ENCODE measurements around the gene ARHGAP9.
"Not testable (repeated sequence)": the region's sequence is repeated elsewhere in the genome, so short reads cannot be mapped to it uniquely, and the experiment has no call there.

The ARHGAP9 gene

GRCh38 chr12:57479376-57480115, at the start of gene ARHGAP9:
Gene ARHGAP9 (minus strand): TSS chr12:57479866. CDS start chr12:57479406, 460 bp downstream.
- DNase-seq: no peak

DNA sequence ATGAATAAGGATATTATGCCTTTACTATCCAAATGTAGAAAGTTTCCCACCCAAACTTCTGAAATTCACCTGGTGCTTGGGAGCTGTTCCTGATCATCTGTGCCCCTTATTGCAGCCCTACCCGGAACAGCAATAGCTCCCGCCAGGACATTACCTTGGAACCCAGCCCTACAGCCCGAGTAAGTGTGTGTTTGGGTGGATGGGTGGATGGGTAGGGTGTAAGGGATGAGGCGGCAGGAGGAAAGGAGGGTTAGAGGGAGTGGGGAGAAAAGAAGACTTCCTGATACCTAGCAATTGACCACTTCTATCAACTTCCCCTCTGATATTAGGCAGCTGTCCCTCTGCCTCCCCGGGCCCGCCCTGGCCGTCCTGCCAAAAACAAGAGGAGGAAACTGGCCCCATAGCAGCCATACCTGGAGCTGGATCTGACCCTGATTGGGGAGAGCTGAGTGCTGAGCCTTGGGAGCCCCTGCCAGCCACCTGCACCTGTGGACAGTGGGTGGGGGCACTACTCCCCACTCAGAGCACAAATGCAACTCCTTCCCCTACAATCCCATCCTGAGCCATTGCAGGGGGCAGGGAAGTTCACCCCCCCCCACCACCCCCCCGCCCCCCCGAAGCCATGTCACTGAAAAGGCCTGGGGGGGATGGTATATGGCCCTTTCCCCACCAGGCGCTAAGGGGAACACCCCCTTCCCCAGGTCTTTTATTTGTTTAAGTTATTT, 49.3 kb upstream of the ARHGAP9 start:
- DNase-seq: no peak

DNA sequence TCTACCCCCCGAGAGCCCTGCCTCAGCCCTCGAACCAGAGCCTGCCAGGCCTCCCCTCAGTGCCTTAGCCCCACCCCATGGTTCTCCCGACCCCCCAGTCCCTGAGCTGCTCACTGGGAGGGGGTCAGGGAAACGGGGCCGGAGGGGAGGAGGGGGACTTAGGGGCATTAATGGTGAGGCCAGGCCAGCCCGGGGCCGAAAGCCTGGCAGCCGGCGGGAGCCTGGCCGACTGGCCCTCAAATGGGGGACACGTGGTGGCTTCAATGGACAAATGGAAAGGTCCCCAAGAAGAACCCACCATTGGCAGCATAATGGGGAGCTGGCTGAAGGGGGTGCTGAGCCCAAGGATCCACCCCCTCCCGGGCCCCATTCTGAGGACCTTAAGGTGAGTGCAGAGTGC, 48.5 kb upstream of the ARHGAP9 start:
- no peak for DNase-seq

DNA sequence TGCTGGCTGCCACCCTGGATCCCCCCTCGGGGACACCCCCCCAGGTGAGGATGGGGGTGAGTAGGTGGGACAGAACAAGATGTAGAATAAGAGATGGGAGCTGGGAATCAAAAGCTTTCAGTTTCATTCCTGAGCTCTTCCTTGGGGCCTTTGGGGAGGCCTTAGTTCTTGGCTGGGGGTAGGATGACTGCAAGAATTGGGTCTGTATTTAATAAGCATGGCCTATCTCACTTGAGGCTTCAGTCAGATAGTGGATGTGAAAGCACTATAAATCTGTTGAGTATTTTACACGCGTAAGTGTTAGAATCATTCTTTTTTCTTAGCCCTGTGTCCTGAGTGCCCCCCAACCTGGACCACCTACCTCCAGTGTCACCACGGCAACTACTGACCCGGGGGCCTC, 47.5 kb upstream of the ARHGAP9 start:
- no peak for DNase-seq

DNA sequence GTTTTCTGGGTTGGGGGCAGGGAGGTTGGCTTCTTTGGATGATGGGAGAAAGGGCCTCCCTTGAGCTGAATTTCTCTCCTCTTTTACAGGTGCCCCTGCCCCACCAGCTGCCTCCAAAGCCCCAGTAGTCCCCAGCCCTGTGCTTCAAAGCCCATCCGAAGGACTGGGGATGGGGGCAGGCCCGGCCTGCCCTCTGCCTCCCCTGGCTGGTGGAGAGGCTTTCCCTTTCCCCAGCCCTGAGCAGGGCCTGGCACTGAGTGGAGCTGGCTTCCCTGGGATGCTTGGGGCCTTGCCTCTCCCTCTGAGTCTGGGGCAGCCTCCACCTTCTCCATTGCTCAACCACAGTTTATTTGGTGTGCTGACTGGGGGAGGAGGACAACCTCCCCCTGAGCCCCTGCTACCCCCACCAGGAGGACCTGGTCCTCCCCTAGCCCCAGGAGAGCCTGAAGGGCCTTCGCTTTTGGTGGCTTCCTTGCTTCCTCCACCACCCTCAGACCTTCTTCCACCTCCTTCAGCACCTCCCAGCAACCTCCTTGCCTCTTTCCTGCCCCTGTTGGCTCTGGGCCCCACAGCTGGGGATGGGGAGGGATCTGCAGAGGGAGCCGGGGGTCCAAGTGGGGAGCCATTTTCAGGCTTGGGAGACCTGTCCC, 46.9 kb upstream of the ARHGAP9 start:
- DNase-seq: no peak

GRCh38 chr12:57525615-57526383, 46.1 kb upstream of the ARHGAP9 start:
- DNase-seq: no peak

DNA sequence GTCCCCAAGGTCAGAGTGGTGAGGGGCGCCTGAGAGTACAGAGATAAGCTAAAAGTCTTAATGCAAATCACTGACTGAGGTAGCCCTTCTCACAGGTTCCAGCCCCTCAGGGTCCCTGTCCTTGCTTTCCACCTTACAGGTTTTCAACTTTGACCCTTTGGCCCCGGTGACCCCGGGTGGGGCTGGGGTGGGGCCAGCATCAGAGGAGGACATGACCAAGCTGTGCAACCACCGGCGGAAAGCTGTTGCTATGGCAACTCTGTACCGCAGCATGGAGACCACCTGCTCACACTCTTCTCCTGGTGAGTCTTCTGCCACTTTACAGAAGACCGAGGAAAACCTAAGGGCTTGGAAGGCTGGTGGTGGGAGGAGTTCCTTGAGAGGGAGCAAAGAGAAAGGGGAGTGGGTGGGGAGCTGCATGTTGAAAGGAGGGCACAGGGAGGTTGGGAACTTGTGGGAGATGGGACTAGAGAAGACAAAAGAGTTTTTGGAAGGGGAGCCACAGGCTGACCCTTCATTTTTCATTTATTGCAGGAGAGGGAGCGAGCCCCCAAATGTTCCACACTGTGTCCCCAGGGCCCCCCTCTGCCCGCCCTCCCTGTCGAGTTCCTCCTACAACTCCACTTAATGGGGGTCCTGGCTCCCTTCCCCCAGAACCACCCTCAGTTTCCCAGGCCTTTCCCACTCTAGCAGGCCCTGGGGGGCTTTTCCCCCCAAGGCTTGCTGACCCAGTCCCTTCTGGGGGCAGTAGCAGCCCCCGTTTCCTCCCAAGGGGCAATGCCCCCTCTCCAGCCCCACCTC, 45.3 kb upstream of the ARHGAP9 start:
- DNase-seq: no peak

- DNase-seq: no peak
These were observed 44.3 kb upstream of the ARHGAP9 start for GRCh38 chr12:57523706-57524614.

GRCh38 chr12:57522887-57523705, 43.4 kb upstream of the ARHGAP9 start:
- DNase-seq: peak; percentile 23

GRCh38 chr12:57522011-57522886, 42.6 kb upstream of the ARHGAP9 start, which contains the start of gene MBD6:
Gene MBD6 (plus strand): TSS chr12:57522824. CDS start chr12:57524304, 1,480 bp downstream.
- DNase-seq: peak; percentile 33

DNA sequence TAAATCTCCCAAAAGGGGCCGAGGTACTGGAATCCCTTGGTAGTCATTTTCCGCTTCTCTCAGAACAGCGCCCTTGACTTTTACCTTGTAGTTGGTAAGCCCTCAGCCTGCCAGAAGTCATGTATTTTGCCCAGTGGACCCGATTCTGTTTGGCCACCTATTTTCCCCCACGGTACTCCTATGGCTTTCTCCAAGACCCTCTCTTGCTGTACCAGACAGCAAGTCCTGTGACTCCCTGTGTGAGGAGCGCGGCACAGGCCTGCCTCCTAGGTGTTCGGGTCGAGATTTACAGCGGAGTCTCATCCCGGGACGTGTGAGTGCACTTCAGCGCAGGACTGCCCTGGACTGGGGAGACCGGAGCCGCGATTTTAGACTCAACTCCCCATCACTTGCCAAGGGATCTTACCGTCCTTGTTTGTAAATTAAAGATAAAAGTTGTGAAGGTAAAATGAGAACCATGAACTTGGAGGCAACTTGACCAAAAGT, 41.9 kb upstream of the ARHGAP9 start:
- DNase-seq: no peak

DNA sequence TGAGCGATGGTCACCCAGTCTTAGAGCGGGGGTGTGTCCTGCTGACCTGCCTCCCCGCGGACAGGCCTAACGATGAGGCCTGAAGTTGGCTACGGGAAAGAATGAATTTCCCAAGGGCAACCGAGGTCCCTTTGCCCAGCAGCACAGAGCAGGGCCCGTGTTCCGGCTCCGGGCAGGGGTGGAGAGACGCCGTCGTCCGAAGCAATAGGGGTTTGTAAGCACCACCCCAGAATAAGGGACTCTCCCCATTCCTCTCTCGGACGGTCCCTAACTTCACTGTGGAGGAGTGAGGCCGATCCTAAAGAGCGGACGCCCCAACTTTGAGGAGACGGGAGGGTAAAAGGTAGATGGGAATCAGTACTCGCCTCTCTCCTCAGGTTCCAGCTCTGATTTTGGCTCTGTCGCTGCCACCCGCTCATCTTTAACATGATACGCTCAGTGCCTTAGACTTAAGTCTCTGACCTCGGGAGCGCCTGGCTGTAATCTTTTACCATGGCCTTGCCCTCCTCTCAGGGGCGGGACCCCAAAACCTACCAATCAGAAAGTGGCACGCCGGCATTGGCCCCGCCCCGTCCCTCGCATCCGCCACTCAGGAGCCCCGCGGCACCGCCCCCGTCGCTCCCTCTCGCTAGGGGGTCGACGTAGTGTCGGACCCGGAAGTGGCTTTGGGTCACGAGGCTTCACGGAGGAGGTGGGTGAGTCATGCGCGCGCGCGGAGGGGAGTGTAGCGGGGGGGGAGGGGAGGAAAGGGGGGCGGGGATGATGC, 40.6 kb upstream of the ARHGAP9 start, which contains the start of gene DDIT3:
Gene DDIT3, minus strand, starts transcription at position 462 of the 766 bp plus-strand sequence. CDS start 3,108 bp downstream, outside the sequence.
- DNase-seq: peak; percentile 69

GRCh38 chr12:57519796-57520052, 40.1 kb upstream of the ARHGAP9 start:
- no peak for DNase-seq

- DNase-seq: no peak
These were observed 39.5 kb upstream of the ARHGAP9 start for GRCh38 chr12:57518920-57519795.

DNA sequence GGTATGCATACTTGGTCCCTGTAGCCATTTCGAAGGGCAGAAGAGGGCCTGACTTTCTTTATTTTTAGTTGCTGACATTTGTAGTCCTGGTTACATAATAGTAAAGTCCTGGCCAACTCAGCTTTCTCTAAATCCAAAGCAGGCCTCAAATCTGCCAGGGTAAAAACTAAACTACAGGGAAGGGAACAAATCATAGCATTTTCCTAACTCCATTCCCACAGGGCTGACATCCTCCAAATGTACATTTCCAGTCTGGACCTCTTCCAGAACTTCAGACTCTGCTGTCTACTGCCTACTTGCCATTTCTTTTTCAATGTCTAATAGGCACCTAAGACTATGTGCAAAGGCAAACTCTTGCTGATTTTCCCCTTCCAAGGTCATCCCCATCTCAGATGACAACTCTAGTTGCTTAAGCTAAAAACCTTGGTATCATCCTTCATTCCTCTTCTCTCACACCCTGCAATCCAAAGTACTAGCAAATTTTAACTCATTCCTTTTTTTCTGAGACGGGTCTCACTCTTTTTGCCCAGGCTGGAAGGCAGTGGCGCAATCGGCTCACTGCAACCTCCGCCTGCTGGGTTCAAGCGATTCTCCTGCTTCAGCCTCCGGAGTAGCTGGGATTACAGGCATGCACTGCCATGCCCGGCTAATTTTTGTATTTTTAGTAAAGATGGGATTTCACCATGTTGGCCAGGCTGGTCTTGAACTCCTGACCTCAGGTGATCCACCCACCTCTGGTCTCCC, 38.7 kb upstream of the ARHGAP9 start:
- no peak for DNase-seq

- DNase-seq: not testable (repeated sequence)
These were observed 38.1 kb upstream of the ARHGAP9 start for GRCh38 chr12:57517718-57518117.
